NCI-H1436 (cell line): ENCODE data around the gene CST2.
"Not testable (repeated sequence)": the region's sequence is repeated elsewhere in the genome, so short reads cannot be mapped to it uniquely, and the experiment has no call there.

Experiments
- DNase-seq: peaks from one replicate; lab custom pipeline; 2025; lab: John Stamatoyannopoulos, UW

CST2 gene

DNA sequence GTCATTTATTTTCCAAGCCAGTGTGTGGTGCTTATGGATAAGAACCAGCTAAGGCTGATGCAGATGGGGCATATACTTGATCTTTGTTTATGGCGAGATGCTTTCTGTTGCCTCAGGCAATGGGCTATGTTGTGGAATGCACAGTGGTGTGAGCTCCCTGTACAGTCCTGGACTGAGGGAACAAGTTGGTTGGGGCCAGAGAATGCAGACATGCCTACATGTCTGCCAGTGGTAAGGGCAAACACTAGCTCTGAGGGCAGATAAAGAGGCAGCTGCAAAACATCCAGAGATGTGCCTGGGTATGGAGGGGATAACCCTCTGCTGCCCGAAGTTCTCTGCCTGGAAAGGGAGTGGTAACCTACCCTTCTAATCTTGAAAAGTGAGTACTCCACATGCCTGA lies 16.2 kb downstream of the CST2 start:
- DNase-seq: not testable (repeated sequence)

GRCh38 chr20:23800865-23801264 lies 25.7 kb downstream of the CST2 start:
- DNase-seq: no peak

DNA sequence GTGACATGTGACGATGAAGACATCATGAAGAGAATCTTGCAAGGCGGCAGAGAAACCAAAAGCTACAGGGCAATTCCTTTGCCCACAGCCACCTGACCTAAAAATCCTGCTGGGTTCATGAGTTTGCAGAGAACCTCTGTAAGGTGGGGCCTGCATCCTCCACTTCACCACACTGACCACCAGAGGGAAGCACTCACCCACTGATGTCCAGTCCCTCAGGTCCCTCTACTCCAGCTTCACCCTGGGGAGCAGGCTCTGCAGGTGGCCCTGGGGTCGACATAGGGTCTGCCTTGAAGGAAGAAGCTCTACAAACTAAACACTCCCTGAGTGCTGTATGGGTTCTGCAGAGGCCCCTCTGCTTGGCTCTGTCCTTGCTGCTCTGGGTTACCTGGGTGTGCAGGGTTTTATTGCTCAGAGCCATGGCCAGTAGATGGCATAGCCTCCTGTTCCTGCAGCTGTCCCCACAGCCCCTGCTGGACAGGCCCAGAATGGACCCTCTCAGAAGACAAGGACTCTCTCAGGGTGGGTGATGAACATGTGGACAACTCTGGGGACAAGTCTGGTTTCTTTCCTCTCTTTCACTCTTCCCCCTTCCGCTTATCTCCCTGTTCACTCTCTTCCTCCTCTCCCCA lies 27.2 kb downstream of the CST2 start:
- DNase-seq: not testable (repeated sequence)

DNA sequence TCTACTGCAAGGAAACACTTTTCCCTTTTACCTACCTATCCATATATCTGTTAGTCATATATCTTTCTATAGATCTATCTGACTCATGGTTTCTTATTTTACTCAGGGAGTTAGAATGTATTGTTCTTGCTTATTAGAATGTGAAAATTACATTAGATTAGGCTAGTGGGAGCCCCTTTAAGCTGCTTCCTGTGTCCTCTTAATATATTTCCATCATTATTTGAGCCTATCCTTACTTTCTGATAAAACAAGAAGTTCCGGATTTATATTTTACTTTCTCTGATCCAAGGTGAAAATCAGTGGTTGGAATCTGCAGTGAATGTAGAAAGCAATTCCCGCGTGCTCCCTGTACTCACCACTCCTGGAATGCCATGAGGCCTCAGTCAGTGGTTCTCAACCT lies 31.0 kb downstream of the CST2 start:
- DNase-seq: no peak

GRCh38 chr20:23794841-23795240 lies 31.7 kb downstream of the CST2 start:
- DNase-seq: no peak

- DNase-seq: no peak
These were observed 32.5 kb downstream of the CST2 start for GRCh38 chr20:23794065-23794464.

GRCh38 chr20:23783447-23783846 lies 43.1 kb downstream of the CST2 start:
- no peak for DNase-seq

- no peak for DNase-seq
These were observed 44.1 kb downstream of the CST2 start for GRCh38 chr20:23782366-23782983.

DNA sequence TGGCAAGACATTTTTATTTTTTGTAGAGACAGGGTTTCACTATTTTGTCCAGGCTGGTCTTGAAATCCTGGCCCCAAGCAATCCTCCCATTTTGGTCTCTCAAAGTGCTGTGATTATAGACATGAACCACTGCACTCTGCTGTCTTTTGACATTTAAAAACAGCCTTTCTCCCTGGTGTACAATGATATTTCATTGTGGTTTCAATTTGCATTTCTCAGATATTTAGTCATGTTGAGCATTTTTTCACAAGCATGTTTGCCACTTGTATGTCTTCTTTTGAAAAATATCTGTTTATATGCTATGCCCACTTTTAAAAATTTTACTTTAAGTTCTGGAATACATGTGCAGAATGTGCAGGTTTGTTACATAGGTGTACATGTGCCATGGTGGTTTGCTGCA lies 47.9 kb downstream of the CST2 start:
- DNase-seq: not testable (repeated sequence)

DNA sequence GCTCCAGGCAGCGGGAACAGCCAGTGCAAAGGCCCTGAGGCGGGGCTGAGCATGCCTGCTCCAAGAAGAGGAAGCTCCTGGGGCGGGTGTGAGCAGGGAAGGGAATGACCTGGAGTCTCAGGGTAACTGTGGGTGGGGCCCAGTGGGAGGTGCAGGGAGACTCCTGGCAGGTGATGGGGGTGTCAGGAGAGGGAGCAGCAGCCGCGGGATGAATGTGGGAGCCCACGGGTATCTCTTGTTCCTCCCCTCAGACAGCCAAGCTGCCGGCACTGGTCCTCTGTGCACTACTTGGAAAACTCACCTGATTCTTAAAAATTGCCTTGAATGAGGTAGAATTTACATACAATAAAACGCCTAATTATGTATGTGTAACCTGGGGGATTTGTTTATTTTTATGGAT lies 49.1 kb downstream of the CST2 start:
- DNase-seq: not testable (repeated sequence)

DNA sequence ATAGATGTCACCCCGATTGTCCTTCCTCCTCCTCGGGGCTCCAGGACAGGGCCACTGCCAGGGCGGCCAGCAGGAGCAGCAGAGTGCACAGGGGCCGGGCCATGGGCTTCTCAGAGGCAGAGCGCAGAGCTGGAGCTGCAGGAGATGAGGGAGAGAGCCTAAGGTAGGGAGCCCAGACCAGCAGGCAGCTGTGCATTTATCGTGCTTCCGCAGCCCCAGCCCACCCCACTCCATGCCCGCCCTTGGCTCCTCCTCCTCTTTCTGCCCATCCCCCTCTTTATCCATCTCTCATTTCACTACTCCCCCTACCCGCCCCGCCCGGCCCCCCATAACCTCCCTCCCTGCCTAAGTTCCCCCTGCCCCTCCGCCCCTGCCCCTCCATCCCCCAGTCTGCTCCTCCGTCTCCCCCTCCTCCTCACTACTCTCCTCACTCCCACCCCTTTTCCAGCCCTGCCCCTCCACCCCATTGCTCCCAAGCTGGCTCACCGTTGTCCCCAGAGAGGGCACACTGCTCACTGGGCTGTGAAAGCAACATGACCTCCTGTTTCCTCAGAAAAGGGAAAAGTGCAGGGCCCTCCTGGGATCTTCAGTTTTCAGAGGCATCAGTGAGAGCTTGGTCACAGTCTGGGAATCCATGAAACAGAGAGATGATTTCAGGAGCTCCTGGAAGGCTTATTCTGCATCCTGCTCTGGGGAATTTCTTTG lies 50.3 kb downstream of the CST2 start:
- DNase-seq: no peak

DNA sequence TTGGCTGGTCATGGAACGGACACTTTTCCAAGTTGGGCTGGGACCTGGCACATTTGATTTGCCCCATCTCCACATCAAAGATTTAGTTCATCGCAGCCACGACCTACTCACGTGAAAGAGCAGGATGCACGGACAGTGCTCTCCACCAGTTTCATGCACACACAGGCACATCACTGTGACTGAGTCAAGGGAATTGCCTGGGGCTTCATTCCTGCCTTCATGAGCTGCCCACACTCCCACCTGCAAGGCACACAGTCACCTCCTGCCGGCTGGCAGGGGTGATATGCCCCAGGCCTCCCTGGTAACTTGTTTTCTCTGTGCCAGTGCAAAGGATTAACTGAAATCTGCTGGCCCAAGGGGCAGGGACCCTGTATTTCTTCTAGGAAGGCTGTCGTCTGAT lies 52.4 kb downstream of the CST2 start:
- no peak for DNase-seq
